ENCODE results near the gene NEMF. TPM values are rescaled to one million over a fixed set of nuclear protein-coding genes. Genes with fewer than 3 reads are reported as not detected.
"Not testable (repeated sequence)": the region's sequence is repeated elsewhere in the genome, so short reads cannot be mapped to it uniquely, and the experiment has no call there.

Gene NEMF
- total RNA-seq, 4 donors from 2014 or later, result 31.3 to 95.2 (median 55.9) TPM

DNA sequence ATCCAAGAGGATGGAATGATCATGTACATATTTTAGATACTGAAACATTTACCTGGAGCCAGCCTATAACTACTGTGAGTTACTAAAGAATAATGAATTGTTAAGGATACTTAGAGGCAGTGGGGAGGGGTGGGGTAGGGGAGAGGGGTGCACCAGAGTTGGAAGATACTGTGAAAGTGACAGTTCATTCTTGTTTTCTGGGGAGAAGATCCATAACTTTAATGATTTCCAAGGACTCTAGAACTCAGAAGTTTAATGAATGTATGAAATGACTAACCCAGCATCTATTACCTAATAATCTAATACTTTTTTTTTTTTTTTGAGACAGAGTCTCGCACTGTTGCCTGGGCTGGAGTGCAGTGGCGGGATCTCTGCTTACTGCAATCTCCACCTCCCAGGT lies 74.2 kb downstream of the NEMF start:
- TF ChIP-seq, protein P1, sequence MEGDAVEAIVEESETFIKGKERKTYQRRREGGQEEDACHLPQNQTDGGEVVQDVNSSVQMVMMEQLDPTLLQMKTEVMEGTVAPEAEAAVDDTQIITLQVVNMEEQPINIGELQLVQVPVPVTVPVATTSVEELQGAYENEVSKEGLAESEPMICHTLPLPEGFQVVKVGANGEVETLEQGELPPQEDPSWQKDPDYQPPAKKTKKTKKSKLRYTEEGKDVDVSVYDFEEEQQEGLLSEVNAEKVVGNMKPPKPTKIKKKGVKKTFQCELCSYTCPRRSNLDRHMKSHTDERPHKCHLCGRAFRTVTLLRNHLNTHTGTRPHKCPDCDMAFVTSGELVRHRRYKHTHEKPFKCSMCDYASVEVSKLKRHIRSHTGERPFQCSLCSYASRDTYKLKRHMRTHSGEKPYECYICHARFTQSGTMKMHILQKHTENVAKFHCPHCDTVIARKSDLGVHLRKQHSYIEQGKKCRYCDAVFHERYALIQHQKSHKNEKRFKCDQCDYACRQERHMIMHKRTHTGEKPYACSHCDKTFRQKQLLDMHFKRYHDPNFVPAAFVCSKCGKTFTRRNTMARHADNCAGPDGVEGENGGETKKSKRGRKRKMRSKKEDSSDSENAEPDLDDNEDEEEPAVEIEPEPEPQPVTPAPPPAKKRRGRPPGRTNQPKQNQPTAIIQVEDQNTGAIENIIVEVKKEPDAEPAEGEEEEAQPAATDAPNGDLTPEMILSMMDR (IDR thresholded peaks at IDR 0.05), result no peak
- TF ChIP-seq POLR2A (IDR thresholded peaks at IDR 0.05), result no peak
- intact Hi-C loops (cut with DNase I; ENCODE audit: low total_unique reads), result no loop called here
- WGBS, 2 donors, result 89% methylated on average over 2 of the region's 2 CpGs
- no peak for DNase-seq (ENCODE audit: low spot score in 2 of 2)
- no peak overlapping the region for H3K4me3 ChIP-seq (ENCODE audit: low read depth, poor library complexity, severe bottlenecking)

DNA sequence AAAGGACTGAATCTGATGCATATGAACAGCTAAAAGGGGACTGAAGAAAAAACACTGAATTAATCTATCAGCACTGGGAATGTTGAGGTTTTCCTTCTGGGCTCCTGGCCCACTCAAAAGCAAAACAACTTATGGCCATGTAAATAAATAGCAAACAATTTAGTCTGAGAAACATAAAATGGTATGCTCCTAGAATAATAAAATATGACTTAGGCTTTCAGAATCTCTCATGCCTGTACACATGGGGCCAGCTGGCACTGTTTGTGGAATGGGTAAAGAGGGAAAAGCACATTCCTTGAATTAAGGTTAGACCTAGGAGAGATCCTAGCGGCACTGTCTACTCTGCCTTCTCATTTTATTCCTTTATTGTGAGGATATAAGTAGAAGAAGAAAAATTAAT lies 78.5 kb downstream of the NEMF start:
- H3K4me3 ChIP-seq (ENCODE audit: low read depth, poor library complexity, severe bottlenecking), result no peak overlapping the region
- intact Hi-C loops (cut with DNase I; ENCODE audit: low total_unique reads), result no loop called here
- no peak for DNase-seq (ENCODE audit: low spot score in 2 of 2)
- no peak for TF ChIP-seq POLR2A (IDR thresholded peaks at IDR 0.05)
- TF ChIP-seq, protein P1 (IDR thresholded peaks at IDR 0.05), result no peak
- 83 to 93% methylated on average over 1 of the region's 1 CpG for WGBS, 2 donors

DNA sequence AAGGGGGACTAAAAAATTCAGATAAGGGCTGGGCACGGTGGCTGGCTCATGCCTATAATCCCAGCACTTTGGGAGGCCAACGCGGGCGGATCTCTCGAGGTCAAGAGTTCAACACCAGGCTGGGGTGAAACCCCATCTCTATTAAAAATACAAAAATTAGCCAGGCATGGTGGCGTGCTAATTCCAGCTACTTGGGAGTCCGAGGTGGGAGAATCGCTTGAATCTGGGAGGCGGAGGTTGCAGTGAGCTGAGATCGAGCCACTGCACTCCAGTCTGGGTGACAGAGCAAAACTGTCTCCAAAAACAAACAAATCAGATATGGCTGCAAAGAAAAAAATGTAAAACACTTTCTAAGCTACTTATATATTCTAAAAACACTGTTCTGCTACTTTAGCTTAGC lies 80.9 kb downstream of the NEMF start:
- WGBS, 2 donors, result 89 to 92% methylated on average over 10 of the region's 10 CpGs
- intact Hi-C loops (cut with DNase I; ENCODE audit: low total_unique reads); H3K4me3 ChIP-seq (ENCODE audit: low read depth, poor library complexity, severe bottlenecking); DNase-seq (ENCODE audit: low spot score in 2 of 2): not testable (repeated sequence)

DNA sequence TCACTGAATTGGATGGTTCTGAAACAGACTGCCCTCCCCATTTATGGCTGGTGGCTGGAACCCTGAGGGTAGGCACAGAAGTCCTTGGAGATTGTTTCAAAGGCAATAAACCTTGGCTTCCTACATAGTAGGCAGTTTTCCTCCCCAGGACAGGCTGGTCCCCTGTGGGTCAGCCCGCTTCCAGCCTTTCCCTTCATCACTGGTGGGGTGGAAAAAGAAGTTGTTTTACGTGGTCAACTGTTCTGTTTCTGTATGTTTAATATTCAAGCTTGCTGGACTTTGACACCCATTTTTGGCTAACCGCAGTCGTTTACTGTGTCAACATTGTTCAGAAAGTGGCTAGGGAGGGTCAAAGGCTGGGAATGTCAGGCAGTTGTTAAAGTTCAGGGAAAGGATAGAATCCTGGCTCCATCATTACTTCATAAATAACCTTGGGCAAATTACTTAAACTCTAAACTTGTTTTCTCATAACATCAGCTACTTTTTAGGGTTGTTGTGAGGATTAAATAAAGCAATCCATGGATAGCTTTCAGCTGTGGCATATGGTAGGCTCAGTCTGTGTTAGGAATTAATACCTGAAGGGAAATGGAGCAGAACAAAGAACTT lies 82.3 kb downstream of the NEMF start:
- WGBS, 2 donors, result 70 to 73% methylated on average over 4 of the region's 4 CpGs
- intact Hi-C loops (cut with DNase I; ENCODE audit: low total_unique reads), result no loop called here
- DNase-seq (ENCODE audit: low spot score in 2 of 2), result no peak
- H3K4me3 ChIP-seq (ENCODE audit: low read depth, poor library complexity, severe bottlenecking), result no peak overlapping the region
- TF ChIP-seq, protein P1 (IDR thresholded peaks at IDR 0.05), result no peak
- no peak for TF ChIP-seq POLR2A (IDR thresholded peaks at IDR 0.05)

DNA sequence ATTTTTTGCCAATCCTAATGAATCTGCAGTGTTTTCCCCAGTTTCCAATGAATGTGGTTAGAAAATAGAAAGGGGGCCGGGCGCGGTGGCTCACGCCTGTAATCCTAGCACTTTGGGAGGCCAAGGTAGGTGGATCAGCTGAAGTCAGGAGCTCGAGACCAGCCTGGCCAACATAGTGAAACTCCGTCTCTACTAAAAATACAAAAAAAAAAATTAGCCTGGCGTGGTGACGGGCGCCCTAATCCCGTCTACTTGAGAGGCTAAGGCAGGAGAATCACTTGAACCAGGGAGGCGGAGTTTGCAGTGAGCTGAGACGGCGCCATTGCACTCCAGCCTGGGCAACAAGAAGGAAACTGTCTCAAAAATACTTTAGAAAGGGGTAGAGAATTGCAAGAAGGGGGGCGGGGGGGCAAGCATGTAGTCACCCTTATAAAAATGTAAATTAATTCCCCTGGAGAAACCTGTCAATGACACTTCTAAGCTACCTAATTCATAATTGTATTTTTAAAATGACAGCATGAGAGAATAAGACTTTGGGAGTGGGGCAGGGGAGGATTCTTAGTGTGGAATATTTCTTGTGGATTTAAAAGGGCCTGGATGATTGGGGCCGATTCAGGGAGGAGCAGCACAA lies 82.9 kb downstream of the NEMF start:
- intact Hi-C loops (cut with DNase I; ENCODE audit: low total_unique reads), result loop anchor here (10.0 kb wide), 1 partner anchor 135 kb away; the partner anchor contains the start of gene DNAAF2
- H3K4me3 ChIP-seq (ENCODE audit: low read depth, poor library complexity, severe bottlenecking), result no peak overlapping the region
- no peak for DNase-seq (ENCODE audit: low spot score in 2 of 2)
- TF ChIP-seq, protein P1 (IDR thresholded peaks at IDR 0.05), result no peak
- no peak for TF ChIP-seq POLR2A (IDR thresholded peaks at IDR 0.05)
- WGBS, 2 donors, result 57 to 59% methylated on average over 15 of the region's 15 CpGs

DNA sequence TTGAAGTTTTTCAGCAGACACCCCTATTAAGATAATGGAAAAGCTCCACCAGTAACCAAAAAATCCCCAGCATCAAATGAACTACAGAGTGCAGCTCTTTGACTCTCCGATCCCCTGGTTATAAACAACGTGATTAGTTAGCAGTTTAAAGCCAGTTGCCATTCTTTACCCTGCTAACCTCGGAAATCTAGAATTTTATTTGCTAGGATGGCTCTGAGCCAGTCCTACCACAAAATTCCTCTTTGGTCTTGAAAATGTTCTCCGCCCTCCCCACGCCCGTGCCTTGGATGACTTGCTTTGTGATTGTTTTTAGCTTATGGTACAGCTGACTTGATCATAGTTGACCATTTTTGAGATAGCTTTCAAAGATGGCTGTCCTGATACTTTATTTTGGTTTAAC lies 83.4 kb downstream of the NEMF start:
- no peak for DNase-seq (ENCODE audit: low spot score in 2 of 2)
- TF ChIP-seq POLR2A (IDR thresholded peaks at IDR 0.05), result no peak
- TF ChIP-seq, protein P1 (IDR thresholded peaks at IDR 0.05), result no peak
- intact Hi-C loops (cut with DNase I; ENCODE audit: low total_unique reads), result loop anchor here (10.0 kb wide), 1 partner anchor 134 kb away; the partner anchor contains the start of gene DNAAF2
- H3K4me3 ChIP-seq (ENCODE audit: low read depth, poor library complexity, severe bottlenecking), result peak overlapping the region; percentile 99
- WGBS, 2 donors, result 8 to 13% methylated on average over 6 of the region's 6 CpGs
